IPS DF 6.9 (cell line): ENCODE measurements around the gene TNS3.

Experiments
- DNase-seq: peaks from one replicate; pipeline ENCODE4 v3.0.0-alpha.2; 2013; ENCODE audit warnings: low read depth, low spot score
- H3K27ac ChIP-seq: one replicate; pipeline ENCODE4 v1.5.1; 2013; ENCODE audit warnings: low read length, control low read depth
- H3K27me3 ChIP-seq: 2 replicates; pipeline ENCODE4 v1.6.1; 2013; ENCODE audit warnings: mild to moderate bottlenecking, low read length; ENCODE audit not compliant: control insufficient read depth, insufficient read depth
- H3K36me3 ChIP-seq: 2 replicates; pipeline ENCODE4 v1.6.1; 2013; ENCODE audit warnings: low read length; ENCODE audit not compliant: control insufficient read depth, insufficient read depth
- H3K4me1 ChIP-seq: 2 replicates; pipeline ENCODE4 v1.6.1; 2013; ENCODE audit warnings: low read length; ENCODE audit not compliant: control insufficient read depth, insufficient read depth
- H3K4me3 ChIP-seq: 2 replicates; pipeline ENCODE4 v1.5.1; 2013; ENCODE audit warnings: mild to moderate bottlenecking, low read length
- H3K9me3 ChIP-seq: 2 replicates; pipeline ENCODE4 v1.6.1; 2013; ENCODE audit warnings: low read length, inconsistent platforms; ENCODE audit not compliant: control insufficient read depth, insufficient read depth
- WGBS: extraction: QIAGEN DNeasy Blood & Tissue Kit; methylation state at CpG from one replicate; pipeline ENCODE4 v1.1.7; 2013; ENCODE audit warnings: mixed read lengths, missing lambda C conversion rate; ENCODE audit not compliant: insufficient read length, insufficient coverage; 5-methylcytosine and 5-hydroxymethylcytosine counted together

Gene TNS3

GRCh38 chr7:47301657-47302295, 280.1 kb downstream of the TNS3 start:
- Histone ChIP-seq H3K9me3 (no peaks in the 10 kb centered on the region), H3K4me1 (no peaks in the 10 kb centered on the region), H3K27ac (no peak overlapping the region), H3K27me3 (no peaks in the 10 kb centered on the region), H3K36me3 (0 out of 2 replicates have a peak, but pooled peaks cover 3% of the 10 kb centered on the region), H3K4me3 (no peak overlapping the region)
- no CpG with 5 or more reads among the region's 10 CpGs for WGBS
- DNase-seq = no peak

GRCh38 chr7:47301105-47301477, 280.8 kb downstream of the TNS3 start:
- no peak overlapping the region for H3K4me3 ChIP-seq
- no peaks in the 10 kb centered on the region for H3K27me3 ChIP-seq
- WGBS = no CpG with 5 or more reads among the region's 6 CpGs
- no peak overlapping the region for H3K27ac ChIP-seq
- DNase-seq = peak; percentile 22
- 0 out of 2 replicates have a peak, but pooled peaks cover 3% of the 10 kb centered on the region for H3K36me3 ChIP-seq
- H3K9me3 ChIP-seq = no peaks in the 10 kb centered on the region
- no peaks in the 10 kb centered on the region for H3K4me1 ChIP-seq

GRCh38 chr7:47300472-47301104, 281.3 kb downstream of the TNS3 start:
- no peak for DNase-seq
- Histone ChIP-seq H3K4me1 (no peaks in the 10 kb centered on the region), H3K27ac (no peak overlapping the region), H3K27me3 (no peaks in the 10 kb centered on the region), H3K36me3 (0 out of 2 replicates have a peak, but pooled peaks cover 3% of the 10 kb centered on the region), H3K9me3 (no peaks in the 10 kb centered on the region), H3K4me3 (no peak overlapping the region)
- WGBS = no CpG with 5 or more reads among the region's 11 CpGs

GRCh38 chr7:47299496-47299895, 282.4 kb downstream of the TNS3 start:
- no peaks in the 10 kb centered on the region for H3K9me3 ChIP-seq
- H3K36me3 ChIP-seq = 0 out of 2 replicates have a peak, but pooled peaks cover 3% of the 10 kb centered on the region
- H3K27me3 ChIP-seq = no peaks in the 10 kb centered on the region
- no peak overlapping the region for H3K27ac ChIP-seq
- no peak overlapping the region for H3K4me3 ChIP-seq
- no peak for DNase-seq
- no peaks in the 10 kb centered on the region for H3K4me1 ChIP-seq
- no CpG with 5 or more reads among the region's 8 CpGs for WGBS

GRCh38 chr7:47298636-47299035, 283.3 kb downstream of the TNS3 start:
- DNase-seq = no peak
- H3K27me3 ChIP-seq = no peaks in the 10 kb centered on the region
- no peak overlapping the region for H3K4me3 ChIP-seq
- no peak overlapping the region for H3K27ac ChIP-seq
- 0 out of 2 replicates have a peak, but pooled peaks cover 3% of the 10 kb centered on the region for H3K36me3 ChIP-seq
- no peaks in the 10 kb centered on the region for H3K9me3 ChIP-seq
- WGBS = no CpG with 5 or more reads among the region's 12 CpGs
- H3K4me1 ChIP-seq = no peaks in the 10 kb centered on the region

GRCh38 chr7:47297120-47297519, 284.8 kb downstream of the TNS3 start:
- H3K4me3 ChIP-seq = no peak overlapping the region
- H3K36me3 ChIP-seq = 0 out of 2 replicates have a peak, but pooled peaks cover 3% of the 10 kb centered on the region
- H3K4me1 ChIP-seq = no peaks in the 10 kb centered on the region
- no peak overlapping the region for H3K27ac ChIP-seq
- DNase-seq = no peak
- no CpG with 5 or more reads among the region's 8 CpGs for WGBS
- no peaks in the 10 kb centered on the region for H3K27me3 ChIP-seq
- no peaks in the 10 kb centered on the region for H3K9me3 ChIP-seq

GRCh38 chr7:47295606-47296005, 286.3 kb downstream of the TNS3 start:
- no peaks in the 10 kb centered on the region for H3K27me3 ChIP-seq
- no CpG with 5 or more reads among the region's 7 CpGs for WGBS
- no peaks in the 10 kb centered on the region for H3K4me1 ChIP-seq
- no peaks in the 10 kb centered on the region for H3K9me3 ChIP-seq
- no peak for DNase-seq
- H3K4me3 ChIP-seq = no peak overlapping the region
- 0 out of 2 replicates have a peak, but pooled peaks cover 3% of the 10 kb centered on the region for H3K36me3 ChIP-seq
- no peak overlapping the region for H3K27ac ChIP-seq

GRCh38 chr7:47294556-47295222, 287.2 kb downstream of the TNS3 start:
- 0 out of 2 replicates have a peak, but pooled peaks cover 3% of the 10 kb centered on the region for H3K36me3 ChIP-seq

GRCh38 chr7:47293884-47294555, 287.9 kb downstream of the TNS3 start:
- Histone ChIP-seq H3K4me1 (no peaks in the 10 kb centered on the region), H3K4me3 (no peak overlapping the region), H3K9me3 (no peaks in the 10 kb centered on the region), H3K36me3 (no peaks in the 10 kb centered on the region), H3K27me3 (no peaks in the 10 kb centered on the region), H3K27ac (no peak overlapping the region)
- no peak for DNase-seq
- no CpG with 5 or more reads among the region's 6 CpGs for WGBS

More at GRCh38 chr7:47294556-47295222, 287.2 kb downstream of the TNS3 start:
- no peak overlapping the region for H3K4me3 ChIP-seq
- H3K4me1 ChIP-seq = no peaks in the 10 kb centered on the region
- H3K27me3 ChIP-seq = no peaks in the 10 kb centered on the region
- H3K9me3 ChIP-seq = no peaks in the 10 kb centered on the region
- DNase-seq = no peak
- no CpG with 5 or more reads among the region's 4 CpGs for WGBS
- no peak overlapping the region for H3K27ac ChIP-seq

- H3K4me1 ChIP-seq = no peaks in the 10 kb centered on the region
- H3K27me3 ChIP-seq = no peaks in the 10 kb centered on the region
- H3K4me3 ChIP-seq = no peak overlapping the region
- DNase-seq = no peak
- no CpG with 5 or more reads among the region's 4 CpGs for WGBS
- H3K9me3 ChIP-seq = no peaks in the 10 kb centered on the region
- no peaks in the 10 kb centered on the region for H3K36me3 ChIP-seq
- no peak overlapping the region for H3K27ac ChIP-seq
These were observed 289.0 kb downstream of the TNS3 start for GRCh38 chr7:47292832-47293309.
